RWPE2 (cell line): Measurements from ENCODE around the gene HSD17B11.
"Not testable (repeated sequence)": the region's sequence is repeated elsewhere in the genome, so short reads cannot be mapped to it uniquely, and the experiment has no call there.

Experiments used
- ATAC-seq: fragments of 200-7000 bp; cut with Tn5 transposase; 3 replicates; pipeline ENCODE4 v1.9.1; 2021; ENCODE audit warnings: low read depth
- DNase-seq: peaks from one replicate; pipeline ENCODE4 v3.0.0-alpha.2; 2020; ENCODE audit warnings: low spot score
- H3K27ac ChIP-seq: fragments of 450-650 bp; 2 replicates; pipeline ENCODE4 v1.5.1; 2017; ENCODE audit warnings: mild to moderate bottlenecking; ENCODE audit not compliant: poor library complexity, severe bottlenecking
- H3K27me3 ChIP-seq: fragments of 250-450 bp; sonication (Bioruptor Pico); 2 replicates; pipeline ENCODE4 v1.5.1; 2021; ENCODE audit warnings: mild to moderate bottlenecking, moderate library complexity; ENCODE audit not compliant: insufficient read depth, poor library complexity, severe bottlenecking
- H3K36me3 ChIP-seq: fragments of 250-450 bp; sonication (Bioruptor Pico); 2 replicates; pipeline ENCODE4 v1.5.1; 2020; ENCODE audit warnings: low read depth, mild to moderate bottlenecking, moderate library complexity
- H3K4me1 ChIP-seq: fragments of 250-450 bp; sonication (Bioruptor Pico); 2 replicates; pipeline ENCODE4 v1.5.1; 2021; ENCODE audit warnings: mild to moderate bottlenecking, moderate library complexity; ENCODE audit not compliant: insufficient read depth, poor library complexity, severe bottlenecking
- H3K4me3 ChIP-seq: fragments of 250-450 bp; sonication (Bioruptor Pico); 2 replicates; pipeline ENCODE4 v1.5.1; 2021; ENCODE audit warnings: mild to moderate bottlenecking, moderate library complexity; ENCODE audit not compliant: severe bottlenecking
- H3K9me3 ChIP-seq: fragments of 250-450 bp; sonication (Bioruptor Pico); 2 replicates; pipeline ENCODE4 v1.5.1; 2021; ENCODE audit warnings: mild to moderate bottlenecking, moderate library complexity; ENCODE audit not compliant: severe bottlenecking
- TF ChIP-seq, protein P1 (sequence below): fragments of 450-650 bp; IDR thresholded peaks from one replicate; pipeline ENCODE4 v1.5.1; 2017; ENCODE audit warnings: mild to moderate bottlenecking, moderate library complexity; ENCODE audit not compliant: poor library complexity, severe bottlenecking

HSD17B11 gene

DNA sequence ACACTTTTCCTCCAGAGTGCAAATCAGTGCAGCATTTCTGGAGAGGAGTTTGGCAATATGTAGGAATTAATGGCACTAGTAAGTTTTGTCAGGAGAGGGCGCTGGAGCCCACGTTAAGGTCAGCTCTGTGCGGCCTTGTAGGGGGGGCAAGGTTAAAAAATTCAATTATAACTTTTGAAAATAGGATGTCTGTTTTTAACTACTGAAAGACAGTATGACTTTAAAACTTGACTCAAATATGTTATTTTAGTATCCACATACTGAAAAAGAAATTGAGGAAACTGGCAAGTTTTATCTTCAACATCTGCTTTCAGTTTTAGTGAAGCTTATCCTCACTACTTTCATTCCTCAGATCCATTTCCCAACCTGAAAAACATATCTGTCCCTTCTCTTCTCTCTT, 37.4 kb downstream of the HSD17B11 start:
- H3K4me3 ChIP-seq: no peak overlapping the region
- DNase-seq: no peak
- peak; percentile 70 for ATAC-seq

DNA sequence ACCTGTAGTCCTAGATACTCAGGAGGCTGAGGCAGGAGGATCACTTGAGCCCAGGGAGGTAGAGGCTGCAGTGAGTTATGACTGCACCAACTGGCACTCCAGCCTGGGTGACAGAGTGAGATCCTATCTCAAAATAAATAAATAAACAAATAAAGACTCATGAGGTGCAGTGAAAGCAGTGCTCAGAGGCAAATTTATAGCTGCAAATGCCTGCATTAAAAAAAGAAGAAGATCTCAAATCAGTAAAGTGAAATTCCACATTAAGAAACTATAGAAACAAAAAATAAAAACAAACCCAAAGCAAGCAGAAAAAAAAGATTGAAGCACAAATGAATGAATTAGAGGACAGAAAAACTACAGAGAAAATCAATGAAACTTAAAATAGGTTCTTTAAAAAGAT, 45.8 kb downstream of the HSD17B11 start:
- Histone ChIP-seq H3K4me3 (no peak overlapping the region), H3K36me3 (no peaks in the 10 kb centered on the region), H3K27ac (no peak overlapping the region), H3K9me3 (peaks cover 3% of the 10 kb centered on the region), H3K27me3 (no peaks in the 10 kb centered on the region), H3K4me1 (no peaks in the 10 kb centered on the region)
- TF ChIP-seq, protein P1, sequence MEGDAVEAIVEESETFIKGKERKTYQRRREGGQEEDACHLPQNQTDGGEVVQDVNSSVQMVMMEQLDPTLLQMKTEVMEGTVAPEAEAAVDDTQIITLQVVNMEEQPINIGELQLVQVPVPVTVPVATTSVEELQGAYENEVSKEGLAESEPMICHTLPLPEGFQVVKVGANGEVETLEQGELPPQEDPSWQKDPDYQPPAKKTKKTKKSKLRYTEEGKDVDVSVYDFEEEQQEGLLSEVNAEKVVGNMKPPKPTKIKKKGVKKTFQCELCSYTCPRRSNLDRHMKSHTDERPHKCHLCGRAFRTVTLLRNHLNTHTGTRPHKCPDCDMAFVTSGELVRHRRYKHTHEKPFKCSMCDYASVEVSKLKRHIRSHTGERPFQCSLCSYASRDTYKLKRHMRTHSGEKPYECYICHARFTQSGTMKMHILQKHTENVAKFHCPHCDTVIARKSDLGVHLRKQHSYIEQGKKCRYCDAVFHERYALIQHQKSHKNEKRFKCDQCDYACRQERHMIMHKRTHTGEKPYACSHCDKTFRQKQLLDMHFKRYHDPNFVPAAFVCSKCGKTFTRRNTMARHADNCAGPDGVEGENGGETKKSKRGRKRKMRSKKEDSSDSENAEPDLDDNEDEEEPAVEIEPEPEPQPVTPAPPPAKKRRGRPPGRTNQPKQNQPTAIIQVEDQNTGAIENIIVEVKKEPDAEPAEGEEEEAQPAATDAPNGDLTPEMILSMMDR: no peak
- ATAC-seq (no peak), DNase-seq (no peak)

More for the DNA sequence above, 37.4 kb downstream of the HSD17B11 start:
- Histone ChIP-seq H3K27ac (peak overlapping the region; percentile 1), H3K36me3 (no peaks in the 10 kb centered on the region), H3K9me3 (no peaks in the 10 kb centered on the region), H3K27me3 (no peaks in the 10 kb centered on the region), H3K4me1 (peaks cover 25% of the 10 kb centered on the region)
- TF ChIP-seq, protein P1: peak; percentile 74

DNA sequence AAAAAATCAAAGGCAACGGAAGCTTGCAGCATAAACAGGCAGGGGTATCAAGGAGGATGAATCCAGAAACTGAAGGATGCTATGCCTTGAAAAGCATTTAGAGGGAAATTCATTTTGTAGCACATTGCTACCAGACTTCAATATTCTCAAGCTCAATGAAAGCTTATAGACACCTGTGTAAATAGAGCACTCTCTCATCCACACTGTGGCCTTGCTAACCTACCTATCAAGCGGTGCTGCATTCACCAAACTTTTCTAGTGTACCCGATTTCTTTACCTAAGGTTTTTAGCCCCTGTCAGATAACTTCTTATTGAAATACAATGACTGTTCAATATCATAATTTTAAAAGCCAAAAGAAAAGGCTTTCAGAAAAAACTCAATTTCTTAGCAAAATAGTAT, 48.1 kb downstream of the HSD17B11 start:
- no peak overlapping the region for H3K4me3 ChIP-seq
- H3K9me3 ChIP-seq: peaks cover 3% of the 10 kb centered on the region
- peaks cover 2% of the 10 kb centered on the region for H3K4me1 ChIP-seq
- TF ChIP-seq, protein P1: no peak
- no peak for DNase-seq
- H3K27me3 ChIP-seq: no peaks in the 10 kb centered on the region
- no peak overlapping the region for H3K27ac ChIP-seq
- H3K36me3 ChIP-seq: no peaks in the 10 kb centered on the region
- ATAC-seq: no peak

DNA sequence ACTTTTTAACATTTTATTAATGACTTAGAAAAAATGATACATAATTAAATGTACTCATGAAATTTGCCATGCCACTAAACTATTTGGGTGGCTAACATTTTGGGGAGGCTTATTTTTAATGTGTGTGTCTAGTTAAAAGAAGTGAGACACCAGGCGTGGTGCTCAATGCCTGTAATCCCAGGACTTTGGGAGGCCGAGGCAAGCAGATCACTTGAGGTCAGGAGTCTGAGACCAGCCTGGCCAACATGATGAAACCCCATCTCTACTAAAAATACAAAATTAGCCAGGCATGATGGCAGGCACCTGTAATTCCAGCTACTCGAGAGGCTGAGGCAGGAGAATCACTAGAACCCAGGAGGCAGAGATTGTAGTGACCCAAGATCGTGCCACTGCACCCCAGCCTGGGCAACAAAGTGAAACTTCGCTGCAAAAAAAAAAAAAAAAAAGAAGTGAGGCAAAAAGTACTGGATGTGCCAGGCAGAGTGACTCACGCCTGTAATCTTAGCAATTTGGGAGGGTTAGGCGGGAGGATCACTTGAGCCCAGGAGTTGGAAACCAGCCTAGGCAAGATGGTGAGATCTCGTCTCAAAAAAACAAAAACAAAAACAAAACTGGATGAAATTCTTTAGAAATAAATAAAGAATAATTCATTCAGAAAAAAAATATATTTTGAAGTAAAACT, 48.9 kb downstream of the HSD17B11 start:
- not testable (repeated sequence) for H3K27me3 ChIP-seq, H3K9me3 ChIP-seq, H3K36me3 ChIP-seq, DNase-seq, H3K4me1 ChIP-seq, H3K4me3 ChIP-seq, H3K27ac ChIP-seq
- ATAC-seq: peak; percentile 68; the same call in 2 of the 3 replicates

DNA sequence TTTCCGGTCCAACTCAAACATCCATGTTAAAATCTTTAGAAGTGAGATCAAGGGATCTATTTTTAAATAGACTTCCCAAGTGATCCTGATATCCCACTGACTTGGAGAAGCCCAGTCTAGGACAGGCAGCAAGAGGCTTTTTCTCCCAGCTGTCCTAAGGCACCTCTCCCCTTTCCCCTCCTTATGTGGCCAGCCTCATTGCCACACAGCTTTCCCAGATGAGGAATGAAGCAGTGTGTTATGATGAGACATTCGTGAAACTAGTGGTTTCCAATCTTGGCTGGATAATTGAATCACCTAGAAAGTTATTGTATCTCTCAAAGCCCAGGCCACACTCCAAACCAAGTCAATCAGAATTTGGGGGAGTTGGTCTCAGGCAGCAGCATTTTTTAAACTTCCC, 51.5 kb downstream of the HSD17B11 start:
- ATAC-seq (no peak), DNase-seq (no peak)
- no peaks in the 10 kb centered on the region for H3K9me3 ChIP-seq
- peaks cover 2% of the 10 kb centered on the region for H3K4me1 ChIP-seq
- no peaks in the 10 kb centered on the region for H3K36me3 ChIP-seq
- H3K4me3 ChIP-seq: no peak overlapping the region
- TF ChIP-seq, protein P1: no peak
- H3K27ac ChIP-seq: no peak overlapping the region
- no peaks in the 10 kb centered on the region for H3K27me3 ChIP-seq
